Vagina (tissue), 2 donors: Measurements from ENCODE around the gene EXOC2.

Experiments used
- CTCF ChIP-seq, 3 experiments: fragments of 450-650 bp in 2 of 3; fragments of 200-600 bp in 1 of 3; sonication (generic) in 1 of 3; IDR thresholded peaks; one replicate each; pipeline ENCODE4 v1.5.1; 2017 to 2019; ENCODE audit warnings: antibody characterized with exemption in 3 of 3, mild to moderate bottlenecking in 2 of 3, moderate library complexity in 2 of 3
- POLR2A ChIP-seq, 2 donors: fragments of 450-650 bp; IDR thresholded peaks; one replicate each; pipeline ENCODE4 v1.6.1; 2017; ENCODE audit warnings: antibody characterized with exemption in 2 of 2, mild to moderate bottlenecking in 2 of 2, moderate library complexity in 2 of 2
- POLR2AphosphoS5 ChIP-seq, 2 donors: sonication (generic); formaldehyde crosslinking; IDR thresholded peaks; one replicate each; pipeline ENCODE4 v1.9.0; 2017; ENCODE audit warnings: antibody characterized with exemption in 2 of 2, mild to moderate bottlenecking in 2 of 2, low read depth in 1 of 2; ENCODE audit not compliant: insufficient read depth in 1 of 2

- TF ChIP-seq CTCF (IDR thresholded peaks at IDR 0.05), result no peak
- TF ChIP-seq POLR2A (IDR thresholded peaks at IDR 0.05), result no peak
- TF ChIP-seq POLR2AphosphoS5 (IDR thresholded peaks at IDR 0.05; ENCODE audit: insufficient read depth in 1 of 2, low read depth in 1 of 2), result no peak
Observed at GRCh38 chr6:711925-712324, 19.0 kb upstream of the EXOC2 start.
